ENCODE data around the gene COX6A2. TPM values are rescaled to one million over a fixed set of nuclear protein-coding genes. Genes with fewer than 3 reads are reported as not detected.

Gene COX6A2
- total and polyA plus RNA-seq, 4 donors: 0.84 to 36.7 (median 8.0) TPM; not detected in 1

- H3K27me3 ChIP-seq (ENCODE audit: control insufficient read depth in 4 of 4, insufficient read depth in 4 of 4, low read length in 3 of 4): no peaks in the 10 kb centered on the region
- TF ChIP-seq RXRA (IDR thresholded peaks at IDR 0.05) (no peak), FOXA1 (IDR thresholded peaks at IDR 0.05) (no peak), RAD21 (IDR thresholded peaks at IDR 0.05) (no peak), CTCF (IDR thresholded peaks at IDR 0.05; ENCODE audit: low read depth, low read length, missing input control) (no peak), GABPA (IDR thresholded peaks at IDR 0.05 in 1 of 2, conservative IDR thresholded peaks at IDR 0.05 in 1 of 2) (no peak), EGR1 (IDR thresholded peaks at IDR 0.05; ENCODE audit: low read depth in 2 of 2) (no peak), REST (IDR thresholded peaks at IDR 0.05) (no peak), SP1 (IDR thresholded peaks at IDR 0.05) (no peak), HNF4A (conservative IDR thresholded peaks at IDR 0.05) (no peak)
- TF ChIP-seq, protein P1, sequence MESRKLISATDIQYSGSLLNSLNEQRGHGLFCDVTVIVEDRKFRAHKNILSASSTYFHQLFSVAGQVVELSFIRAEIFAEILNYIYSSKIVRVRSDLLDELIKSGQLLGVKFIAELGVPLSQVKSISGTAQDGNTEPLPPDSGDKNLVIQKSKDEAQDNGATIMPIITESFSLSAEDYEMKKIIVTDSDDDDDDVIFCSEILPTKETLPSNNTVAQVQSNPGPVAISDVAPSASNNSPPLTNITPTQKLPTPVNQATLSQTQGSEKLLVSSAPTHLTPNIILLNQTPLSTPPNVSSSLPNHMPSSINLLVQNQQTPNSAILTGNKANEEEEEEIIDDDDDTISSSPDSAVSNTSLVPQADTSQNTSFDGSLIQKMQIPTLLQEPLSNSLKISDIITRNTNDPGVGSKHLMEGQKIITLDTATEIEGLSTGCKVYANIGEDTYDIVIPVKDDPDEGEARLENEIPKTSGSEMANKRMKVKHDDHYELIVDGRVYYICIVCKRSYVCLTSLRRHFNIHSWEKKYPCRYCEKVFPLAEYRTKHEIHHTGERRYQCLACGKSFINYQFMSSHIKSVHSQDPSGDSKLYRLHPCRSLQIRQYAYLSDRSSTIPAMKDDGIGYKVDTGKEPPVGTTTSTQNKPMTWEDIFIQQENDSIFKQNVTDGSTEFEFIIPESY (IDR thresholded peaks at IDR 0.05): no peak
- H3K4me3 ChIP-seq (ENCODE audit: low read depth in 1 of 3, low read length in 3 of 3): no peak overlapping the region
- 83% methylated on average over 9 of the region's 9 CpGs for WGBS
- H3K4me1 ChIP-seq (ENCODE audit: control insufficient read depth in 4 of 4, insufficient read depth in 4 of 4, low read length in 3 of 4): no peaks in the 10 kb centered on the region
- no peak for DNase-seq (ENCODE audit: low spot score)
- H3K9ac ChIP-seq (ENCODE audit: low read depth in 1 of 2, low read length in 2 of 2): no peak overlapping the region
- no peak overlapping the region for H3K27ac ChIP-seq (ENCODE audit: low read depth in 1 of 2, low read length in 2 of 2)
- H3K9me3 ChIP-seq (ENCODE audit: control insufficient read depth in 4 of 4, low read length in 3 of 4): no peaks in the 10 kb centered on the region
- H3K36me3 ChIP-seq (ENCODE audit: control insufficient read depth in 4 of 4, insufficient read depth in 3 of 4, low read depth in 1 of 4, low read length in 3 of 4): no peaks in the 10 kb centered on the region
These were observed 18.1 kb downstream of the COX6A2 start for GRCh38 chr16:31410082-31410481.

DNA sequence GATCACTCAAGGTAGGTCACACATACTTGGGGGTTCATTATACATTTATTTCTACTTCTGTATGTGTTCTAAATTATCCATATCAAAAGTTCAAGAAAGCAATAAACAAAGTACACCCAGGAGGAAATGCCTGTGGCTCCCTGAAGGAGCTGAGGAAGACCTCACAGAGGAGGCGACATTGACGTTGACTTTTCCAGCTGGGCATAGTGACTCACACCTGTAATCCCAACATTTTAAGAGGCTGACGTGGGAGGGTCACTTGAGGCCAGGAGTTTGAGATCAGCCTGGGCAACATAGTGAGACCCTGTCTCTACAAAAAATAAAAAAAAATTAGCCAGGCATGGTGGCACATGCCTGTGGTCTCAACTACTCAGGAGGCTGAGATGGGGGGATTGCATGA lies 18.7 kb downstream of the COX6A2 start:
- H3K9me3 ChIP-seq (ENCODE audit: control insufficient read depth in 4 of 4, low read length in 3 of 4): no peaks in the 10 kb centered on the region
- no peak overlapping the region for H3K27ac ChIP-seq (ENCODE audit: low read depth in 1 of 2, low read length in 2 of 2)
- WGBS: 76% methylated on average over 3 of the region's 3 CpGs
- no peaks in the 10 kb centered on the region for H3K36me3 ChIP-seq (ENCODE audit: control insufficient read depth in 4 of 4, insufficient read depth in 3 of 4, low read depth in 1 of 4, low read length in 3 of 4)
- H3K9ac ChIP-seq (ENCODE audit: low read depth in 1 of 2, low read length in 2 of 2): no peak overlapping the region
- no peaks in the 10 kb centered on the region for H3K4me1 ChIP-seq (ENCODE audit: control insufficient read depth in 4 of 4, insufficient read depth in 4 of 4, low read length in 3 of 4)
- H3K27me3 ChIP-seq (ENCODE audit: control insufficient read depth in 4 of 4, insufficient read depth in 4 of 4, low read length in 3 of 4): no peaks in the 10 kb centered on the region
- TF ChIP-seq HNF4A (conservative IDR thresholded peaks at IDR 0.05) (no peak), FOXA1 (IDR thresholded peaks at IDR 0.05) (no peak), ATF3 (IDR thresholded peaks at IDR 0.05) (no peak), YY1 (IDR thresholded peaks at IDR 0.05) (no peak), HNF4G (IDR thresholded peaks at IDR 0.05) (no peak), NR2F2 (IDR thresholded peaks at IDR 0.05) (no peak), TAF1 (conservative IDR thresholded peaks at IDR 0.05) (no peak), REST (IDR thresholded peaks at IDR 0.05) (no peak)
- H3K4me3 ChIP-seq (ENCODE audit: low read depth in 1 of 3, low read length in 3 of 3): no peak overlapping the region
- no peak for DNase-seq (ENCODE audit: low spot score)

All from liver (tissue), 9 donors.